Right hindlimb (tissue), 1 donor: ENCODE measurements around the gene CENPH.
"Not testable (repeated sequence)": the region's sequence is repeated elsewhere in the genome, so short reads cannot be mapped to it uniquely, and the experiment has no call there.

Experiments used
- DNase-seq: peaks from one replicate; pipeline ENCODE4 v3.0.0-alpha.2; 2018

CENPH gene

GRCh38 chr5:69189162-69190086, at the start of gene CENPH:
TSS of gene CENPH (plus strand) at chr5:69189583. CDS start at chr5:69189635, 52 bp downstream.
- peak; percentile 97 for DNase-seq

GRCh38 chr5:69140239-69140638, 49.1 kb upstream of the CENPH start:
- DNase-seq: not testable (repeated sequence)

DNA sequence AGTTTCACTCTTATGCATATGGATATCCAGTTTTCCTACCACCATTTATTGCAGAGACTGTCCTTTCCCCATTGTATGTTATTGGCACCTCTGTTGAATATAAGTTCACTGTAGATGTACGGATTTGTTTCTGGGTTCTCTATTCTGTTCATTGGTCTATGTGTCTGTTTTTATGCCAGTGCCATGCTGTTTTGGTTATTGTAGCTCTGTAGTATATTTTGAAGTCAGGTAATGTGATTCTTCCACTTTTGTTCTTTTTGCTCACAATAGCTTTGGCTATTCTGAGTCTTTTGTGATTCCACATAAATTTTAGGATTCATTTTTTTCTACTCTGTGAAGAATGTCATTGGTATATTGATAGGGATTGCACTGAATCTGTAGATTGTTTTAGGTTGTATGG, 48.6 kb upstream of the CENPH start:
- no peak for DNase-seq

DNA sequence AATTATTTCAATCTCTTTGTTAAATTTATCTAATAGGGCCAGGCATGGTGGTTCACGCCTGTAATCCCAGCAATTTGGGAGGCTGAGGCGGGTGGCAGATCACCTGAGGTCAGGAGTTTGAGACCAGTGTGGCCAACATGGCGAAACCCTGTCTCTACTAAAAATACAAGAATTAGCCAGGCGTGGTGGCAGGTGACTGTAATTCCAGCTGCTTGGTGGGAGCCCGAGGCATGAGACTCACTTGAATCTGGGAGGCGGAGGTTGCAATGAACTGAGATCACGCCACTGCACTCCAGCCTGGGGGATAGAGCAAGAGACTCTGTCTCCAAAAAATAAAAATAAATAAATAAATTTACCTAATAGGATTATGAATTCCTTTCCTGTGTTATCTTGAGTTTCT, 40.8 kb upstream of the CENPH start:
- DNase-seq: not testable (repeated sequence)

- no peak for DNase-seq
Measured at GRCh38 chr5:69148981-69149675, 40.3 kb upstream of the CENPH start.

- DNase-seq: no peak
Measured at GRCh38 chr5:69149676-69150010, 39.7 kb upstream of the CENPH start.

- DNase-seq: no peak
Measured at GRCh38 chr5:69152731-69153130, 36.7 kb upstream of the CENPH start.

DNA sequence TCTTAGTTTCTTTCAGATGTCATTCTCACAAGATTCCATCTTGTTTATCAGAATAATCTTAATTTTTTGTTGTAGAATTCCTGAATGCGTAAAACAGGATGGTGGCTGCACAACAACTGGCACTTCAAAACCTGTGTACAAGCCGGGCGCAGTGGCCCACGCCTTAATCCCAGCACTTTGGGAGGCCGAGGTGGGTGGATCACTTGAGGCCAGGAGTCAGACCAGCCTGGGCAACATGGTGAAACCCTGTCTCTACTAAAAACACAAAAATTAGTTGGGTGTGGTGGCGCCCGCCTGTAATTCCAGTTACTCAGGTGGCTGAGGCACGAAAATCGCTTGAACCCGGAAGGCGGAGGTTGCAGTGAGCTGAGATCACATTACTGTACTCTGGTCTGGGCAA, 32.9 kb upstream of the CENPH start:
- no peak for DNase-seq

DNA sequence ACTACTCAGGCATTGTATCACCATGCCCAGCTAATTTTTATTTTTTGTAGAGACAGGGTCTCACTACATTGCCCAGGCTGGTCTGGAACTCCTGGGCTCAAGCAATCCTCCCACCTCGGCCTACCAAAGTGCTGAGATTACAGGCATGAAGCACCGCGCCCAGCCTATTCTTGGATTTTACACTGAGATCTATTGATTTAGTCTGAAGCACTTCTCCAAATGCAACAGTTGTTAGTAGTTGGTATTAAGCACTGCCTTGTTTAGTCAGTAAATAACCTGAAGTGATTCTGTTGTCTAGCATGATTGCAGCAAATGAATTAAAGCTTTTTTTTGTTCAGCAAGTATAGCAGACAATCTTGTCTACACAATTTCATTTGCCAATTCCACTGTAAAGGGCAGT, 31.3 kb upstream of the CENPH start:
- DNase-seq: no peak

DNA sequence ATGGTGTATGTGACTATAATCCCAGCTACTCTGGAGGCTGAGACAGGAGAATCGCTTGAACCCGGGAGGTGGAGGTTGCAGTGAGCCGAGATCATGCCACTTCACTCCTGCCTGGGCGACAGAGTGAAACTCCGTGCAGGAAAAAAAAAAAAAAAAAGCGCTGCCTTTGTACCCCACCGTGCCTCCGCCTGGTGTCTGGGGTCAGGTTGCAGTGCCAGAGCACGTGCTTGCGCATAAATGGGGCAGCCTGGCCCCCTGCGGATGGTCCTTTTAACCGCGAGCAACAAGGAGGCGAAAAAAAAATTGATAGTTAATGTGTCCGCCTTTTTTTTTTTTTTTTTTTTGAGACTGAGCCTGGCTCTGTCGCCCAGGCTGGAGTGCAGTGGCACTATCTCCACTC, 28.7 kb upstream of the CENPH start:
- DNase-seq: no peak

DNA sequence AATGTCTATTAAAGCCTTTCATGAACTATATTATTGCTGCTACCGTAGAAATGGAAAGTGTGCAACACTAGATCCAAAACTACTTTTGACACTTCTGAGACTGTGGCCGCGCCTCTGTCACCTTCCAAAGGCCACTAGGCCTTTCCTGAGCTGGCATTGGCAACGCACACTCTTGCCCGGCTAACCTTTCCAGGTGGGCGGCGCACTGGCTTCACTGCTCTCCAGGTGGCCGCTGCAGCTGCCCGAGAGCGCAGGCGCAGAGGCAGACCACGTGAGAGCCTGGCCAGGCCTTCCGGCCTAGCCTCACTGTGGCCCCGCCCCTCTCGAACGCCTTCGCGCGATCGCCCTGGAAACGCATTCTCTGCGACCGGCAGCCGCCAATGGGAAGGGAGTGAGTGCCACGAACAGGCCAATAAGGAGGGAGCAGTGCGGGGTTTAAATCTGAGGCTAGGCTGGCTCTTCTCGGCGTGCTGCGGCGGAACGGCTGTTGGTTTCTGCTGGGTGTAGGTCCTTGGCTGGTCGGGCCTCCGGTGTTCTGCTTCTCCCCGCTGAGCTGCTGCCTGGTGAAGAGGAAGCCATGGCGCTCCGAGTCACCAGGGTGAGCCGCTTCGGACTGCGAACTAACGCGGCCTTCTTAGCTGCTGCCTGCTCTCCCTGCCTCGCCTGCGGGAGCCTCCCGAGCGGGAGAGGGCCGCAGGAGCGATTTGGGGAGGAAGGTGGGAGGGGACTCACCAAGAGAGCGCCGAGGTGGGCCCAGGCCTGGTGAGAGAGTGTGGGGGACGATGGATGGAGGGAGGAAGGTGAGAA, 22.5 kb upstream of the CENPH start, which contains the start of gene CCNB1:
TSS of gene CCNB1 (plus strand) at position 465 of the 807 bp plus-strand sequence. CDS start at position 578, 113 bp downstream.
- DNase-seq: peak; percentile 99

DNA sequence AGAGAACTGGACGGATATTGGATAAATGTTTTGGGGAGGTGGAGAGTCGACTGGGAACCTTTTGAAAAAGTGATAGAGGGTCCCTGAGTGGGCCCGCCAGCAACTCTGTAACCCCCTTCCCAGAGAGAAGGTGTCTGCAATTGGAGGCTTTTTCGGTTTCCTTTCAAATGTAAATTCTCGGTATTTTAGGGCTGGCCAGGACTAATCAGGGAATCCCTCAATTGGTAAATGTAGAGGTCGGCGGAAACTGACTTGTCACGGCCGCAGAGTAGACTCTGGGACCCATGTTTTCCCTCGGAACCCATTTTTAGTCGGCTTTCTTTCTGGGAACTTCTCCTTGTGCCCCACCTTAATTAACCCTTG, 21.9 kb upstream of the CENPH start:
- DNase-seq: no peak

DNA sequence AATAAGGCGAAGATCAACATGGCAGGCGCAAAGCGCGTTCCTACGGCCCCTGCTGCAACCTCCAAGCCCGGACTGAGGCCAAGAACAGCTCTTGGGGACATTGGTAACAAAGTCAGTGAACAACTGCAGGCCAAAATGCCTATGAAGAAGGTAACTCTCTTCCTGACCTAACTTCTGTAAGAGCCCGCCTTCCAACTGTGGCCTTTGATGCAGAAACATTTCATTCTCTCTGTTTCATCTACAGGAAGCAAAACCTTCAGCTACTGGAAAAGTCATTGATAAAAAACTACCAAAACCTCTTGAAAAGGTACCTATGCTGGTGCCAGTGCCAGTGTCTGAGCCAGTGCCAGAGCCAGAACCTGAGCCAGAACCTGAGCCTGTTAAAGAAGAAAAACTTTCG, 21.5 kb upstream of the CENPH start:
- DNase-seq: no peak

DNA sequence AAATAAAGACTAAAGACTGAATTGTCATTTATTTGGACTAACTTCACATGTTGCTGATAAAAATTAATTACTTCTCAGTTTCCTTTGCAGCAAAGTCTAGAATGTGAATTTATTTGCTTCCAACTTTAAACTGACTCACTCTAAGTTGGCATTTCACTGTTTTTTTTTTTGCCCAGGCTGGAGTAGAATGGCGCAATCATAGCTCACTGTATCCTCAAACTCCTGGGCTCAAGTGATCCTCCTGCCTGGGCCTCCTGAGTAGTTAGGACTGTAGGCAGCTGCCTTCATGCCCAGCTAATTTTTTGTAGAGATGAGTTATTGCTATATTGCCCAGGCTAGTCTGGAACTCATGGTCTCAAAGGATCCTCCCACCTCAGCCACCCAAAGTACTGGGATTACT, 18.9 kb upstream of the CENPH start:
- no peak for DNase-seq

DNA sequence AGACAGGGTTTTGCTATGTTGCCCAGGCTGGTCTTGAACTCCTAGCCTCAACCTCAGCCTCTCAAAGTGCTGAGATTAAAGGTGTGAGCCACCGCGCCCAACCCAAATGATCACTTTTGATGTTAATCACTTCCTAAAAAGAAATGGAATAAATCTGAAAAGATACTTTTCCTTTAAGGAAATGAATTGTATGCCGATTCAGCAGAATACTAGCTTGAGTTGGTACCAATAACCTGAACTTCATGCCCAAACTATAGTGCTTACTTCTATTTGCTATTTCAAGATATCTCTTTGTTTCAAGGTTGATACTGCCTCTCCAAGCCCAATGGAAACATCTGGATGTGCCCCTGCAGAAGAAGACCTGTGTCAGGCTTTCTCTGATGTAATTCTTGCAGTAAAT, 18.4 kb upstream of the CENPH start:
- DNase-seq: no peak

- DNase-seq: not testable (repeated sequence)
Measured at GRCh38 chr5:69181659-69182293, 7.6 kb upstream of the CENPH start.

GRCh38 chr5:69184621-69185020, 4.8 kb upstream of the CENPH start:
- DNase-seq: no peak

- DNase-seq: no peak
Measured at GRCh38 chr5:69187342-69187741, 2.0 kb upstream of the CENPH start.

DNA sequence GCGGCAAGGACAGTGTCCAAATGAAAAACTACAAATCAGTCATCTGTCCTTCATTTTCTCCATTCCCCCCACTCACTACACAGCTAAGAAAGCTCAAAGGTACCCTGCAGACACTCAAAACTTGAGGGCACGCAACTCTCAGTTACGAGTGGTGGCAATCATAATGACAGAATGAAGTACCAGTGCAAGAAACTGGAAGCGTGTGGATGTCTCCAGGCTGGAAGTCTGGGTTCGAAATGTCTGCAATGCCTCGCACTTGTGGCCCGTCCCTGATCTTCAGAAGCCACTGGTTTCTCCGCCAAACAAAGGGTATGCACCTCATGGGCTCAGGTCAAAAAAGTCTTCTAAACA, 597 bp upstream of the CENPH start:
- no peak for DNase-seq

GRCh38 chr5:69202497-69202896, 13.1 kb downstream of the CENPH start:
- DNase-seq: no peak

GRCh38 chr5:69206528-69207190, 17.3 kb downstream of the CENPH start:
- DNase-seq: no peak

DNA sequence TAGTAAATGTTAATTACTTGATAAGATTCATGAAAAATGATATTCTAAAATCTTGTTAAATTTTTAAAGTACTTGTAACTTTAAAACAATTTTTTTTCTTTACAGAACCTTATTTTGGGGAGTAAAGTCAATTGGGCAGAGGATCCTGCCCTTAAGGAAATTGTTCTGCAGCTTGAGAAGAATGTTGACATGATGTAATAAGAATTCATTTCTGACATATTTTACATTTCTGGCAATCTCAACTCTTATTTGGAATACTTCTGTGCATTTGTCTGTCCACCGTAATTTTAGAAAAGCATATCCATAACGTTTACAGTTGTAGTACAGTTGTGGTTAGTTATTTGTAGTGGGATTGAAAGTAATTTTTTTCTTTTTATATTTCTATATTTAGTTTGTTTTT, 20.2 kb downstream of the CENPH start:
- DNase-seq: no peak
